ENCODE measurements around the gene HK3.

HK3 gene

GRCh38 chr5:176902102-176902814 lies 3.1 kb upstream of the HK3 start:
- DNase-seq: no peak

GRCh38 chr5:176901260-176902101 lies 2.3 kb upstream of the HK3 start:
- peak in 1 of 5 donors; percentile 39 for DNase-seq

GRCh38 chr5:176900780-176901204 lies 1.6 kb upstream of the HK3 start:
- DNase-seq: no peak

- DNase-seq: no peak
Observed at GRCh38 chr5:176899946-176900779, 1.0 kb upstream of the HK3 start.

GRCh38 chr5:176897263-176897662 lies 1.9 kb downstream of the HK3 start:
- DNase-seq: no peak

- DNase-seq: no peak
Observed at GRCh38 chr5:176895831-176896230, 3.3 kb downstream of the HK3 start.

GRCh38 chr5:176894298-176894697 lies 4.8 kb downstream of the HK3 start:
- DNase-seq: no peak

GRCh38 chr5:176892663-176893062 lies 6.5 kb downstream of the HK3 start:
- no peak for DNase-seq

GRCh38 chr5:176891331-176891958 lies 7.7 kb downstream of the HK3 start:
- no peak for DNase-seq

GRCh38 chr5:176890455-176891330 lies 8.5 kb downstream of the HK3 start:
- DNase-seq: no peak

- no peak for DNase-seq
Observed at GRCh38 chr5:176889321-176890280, 9.5 kb downstream of the HK3 start.

GRCh38 chr5:176888865-176889165 lies 10.3 kb downstream of the HK3 start:
- no peak for DNase-seq

GRCh38 chr5:176888016-176888864 lies 10.9 kb downstream of the HK3 start:
- DNase-seq: no peak

- no peak for DNase-seq
Observed at GRCh38 chr5:176887252-176887849, 11.8 kb downstream of the HK3 start.

- no peak for DNase-seq
Observed at GRCh38 chr5:176886336-176887251, 12.6 kb downstream of the HK3 start.

GRCh38 chr5:176884571-176884890 lies 14.6 kb downstream of the HK3 start:
- no peak for DNase-seq

GRCh38 chr5:176883700-176884570 lies 15.2 kb downstream of the HK3 start:
- no peak for DNase-seq
